T-helper 1 cell treated with Interleukin-12 subunit alpha and Interleukin-12 subunit beta and Interleukin-4 antibody, amounts not matched to agents 30 ng/mL and 1 ng/mL, for 36 hours (primary cell): Measurements from ENCODE around the gene ANP32A. TPM values are rescaled to one million over a fixed set of nuclear protein-coding genes. Genes with fewer than 3 reads are reported as not detected.

Experiments used
- intact Hi-C: fragments of 100-400 bp; cut with micrococcal nuclease; formaldehyde crosslinking; loops from one replicate; pipeline ENCODE4 v1.15.1; 2024
- total RNA-seq: library from RNA; stranded (reverse); gene quantifications from 2 replicates; pipeline ENCODE4 v1.2.3, GENCODE V29; 2022

ANP32A gene
- total RNA-seq, 1 donor from 2014 or later, result 302 TPM

DNA sequence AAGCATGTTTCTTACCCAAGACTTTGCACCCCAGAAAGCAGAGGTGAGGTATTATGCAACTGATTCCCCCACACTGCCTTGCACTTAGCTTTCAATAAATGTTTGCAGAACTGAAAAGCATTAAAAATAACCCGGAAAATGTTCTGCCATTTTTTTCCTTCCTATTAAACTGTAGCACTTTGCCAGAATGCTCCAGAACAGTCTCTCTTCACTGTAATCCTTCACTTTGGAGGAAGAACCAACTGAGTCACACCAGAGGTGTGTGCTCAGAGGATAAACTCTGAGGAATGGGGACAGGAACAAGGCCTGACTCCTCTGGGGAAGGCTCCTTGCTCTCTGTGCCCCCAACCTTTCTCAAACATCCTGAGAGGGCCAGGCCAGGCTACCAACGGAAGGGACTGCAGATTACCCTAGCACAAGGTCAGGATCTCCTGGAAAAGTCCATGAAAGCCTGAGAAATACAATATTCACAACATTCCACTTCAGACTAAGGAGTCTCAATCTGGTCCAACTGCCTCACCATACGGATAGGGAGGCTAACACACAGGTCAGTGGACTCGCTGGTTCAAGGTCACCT is 19.0 kb downstream of the ANP32A start:
- intact Hi-C loops, result no loop called here

DNA sequence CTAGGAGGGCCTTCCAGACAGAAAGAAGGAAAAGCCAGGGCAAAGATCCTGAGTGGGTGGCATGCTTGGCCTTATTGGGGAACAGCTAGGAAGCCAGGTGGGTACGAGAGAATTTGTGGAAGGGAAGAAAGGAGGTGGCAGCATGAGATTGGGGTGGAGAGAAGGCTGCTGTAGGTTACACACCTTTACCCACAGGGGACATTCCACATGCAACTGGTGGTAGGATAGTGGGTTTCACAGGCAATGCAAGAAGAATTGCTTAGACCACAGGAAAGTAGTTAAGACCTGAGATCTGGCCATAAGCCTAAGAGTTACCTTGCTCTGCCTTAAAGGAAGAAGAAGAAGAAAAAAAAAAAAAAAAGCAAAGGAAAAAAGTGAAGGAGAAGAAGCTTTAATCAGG is 19.8 kb downstream of the ANP32A start:
- intact Hi-C loops, result no loop called here

DNA sequence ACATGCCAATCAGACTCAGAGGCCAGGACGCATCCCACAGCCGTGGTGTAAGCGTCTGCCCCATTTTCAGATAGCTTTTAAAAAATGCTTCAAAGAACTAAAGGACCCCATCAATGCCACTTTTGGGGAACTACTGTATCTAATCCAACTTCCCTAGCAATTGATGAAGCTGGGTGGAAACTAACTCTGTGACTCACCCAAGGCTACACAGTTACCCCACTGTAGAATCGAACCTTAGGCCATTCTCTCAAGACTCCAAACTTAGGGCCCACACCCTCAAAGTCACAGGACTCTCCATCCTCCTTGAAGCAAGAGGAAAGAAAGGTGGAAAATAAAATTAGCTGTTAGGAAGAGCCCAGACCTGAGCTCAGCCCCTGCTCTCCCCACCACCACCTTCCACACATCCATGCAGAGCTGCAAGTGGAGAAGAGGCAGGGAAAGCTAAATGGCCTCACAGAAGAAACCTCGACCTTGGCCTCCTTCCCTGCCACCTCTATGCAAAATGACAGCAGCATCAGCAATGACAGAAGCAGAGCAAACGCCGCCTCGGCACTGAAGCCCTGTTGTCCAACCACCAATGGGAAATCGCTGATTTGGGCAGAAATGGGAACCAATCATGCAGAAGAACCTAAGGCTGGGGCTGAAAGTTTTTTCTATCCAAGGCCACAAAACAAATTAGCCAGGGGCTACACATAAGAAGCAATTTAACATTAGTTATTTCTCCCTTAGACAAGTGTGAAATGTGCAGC is 22.2 kb downstream of the ANP32A start:
- intact Hi-C loops, result loop anchor here (5.0 to 10.0 kb wide), 3 partner anchors 366 to 744 kb away; partner anchors contain the start of genes FEM1B, GLCE and PIAS1

DNA sequence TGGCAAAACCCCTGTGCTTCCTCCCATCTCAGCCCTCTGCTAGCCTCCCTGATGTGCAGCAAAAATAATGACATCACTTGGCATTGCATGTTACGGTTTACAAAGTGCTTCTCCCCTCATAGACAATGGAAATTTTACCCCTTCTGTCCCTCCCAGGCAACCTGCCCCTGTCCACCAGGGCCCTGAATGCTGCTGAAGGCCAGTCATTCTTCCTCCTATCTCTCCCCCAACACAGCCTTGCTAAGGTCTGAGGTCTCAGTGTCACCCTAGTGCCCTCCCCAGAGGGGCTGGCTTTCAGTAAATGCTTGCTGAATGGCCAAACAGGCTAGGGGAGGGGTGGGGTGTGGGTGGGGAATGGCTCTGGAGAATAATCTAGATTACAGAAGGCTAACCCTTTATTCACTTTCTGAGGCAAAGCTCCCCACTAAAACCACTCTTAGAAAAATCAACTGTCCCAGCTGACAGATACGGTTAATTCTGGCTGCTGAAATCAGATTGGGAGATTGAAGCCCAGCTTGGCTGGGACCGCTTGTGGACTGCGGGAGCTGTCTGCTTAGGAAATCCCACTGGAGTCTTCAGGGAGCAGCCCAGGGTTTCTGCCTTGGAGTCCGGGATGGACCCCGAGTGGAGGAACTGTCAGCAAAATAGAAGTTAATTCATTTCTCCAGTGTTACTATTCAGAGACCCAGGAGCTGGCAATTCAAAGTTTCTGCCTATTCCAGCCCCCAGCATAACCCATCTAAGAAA is 22.9 kb downstream of the ANP32A start:
- intact Hi-C loops, result loop anchor here (2.0 to 10.0 kb wide), 4 partner anchors 15 to 743 kb away; partner anchors contain the start of genes FEM1B, GLCE and PIAS1

DNA sequence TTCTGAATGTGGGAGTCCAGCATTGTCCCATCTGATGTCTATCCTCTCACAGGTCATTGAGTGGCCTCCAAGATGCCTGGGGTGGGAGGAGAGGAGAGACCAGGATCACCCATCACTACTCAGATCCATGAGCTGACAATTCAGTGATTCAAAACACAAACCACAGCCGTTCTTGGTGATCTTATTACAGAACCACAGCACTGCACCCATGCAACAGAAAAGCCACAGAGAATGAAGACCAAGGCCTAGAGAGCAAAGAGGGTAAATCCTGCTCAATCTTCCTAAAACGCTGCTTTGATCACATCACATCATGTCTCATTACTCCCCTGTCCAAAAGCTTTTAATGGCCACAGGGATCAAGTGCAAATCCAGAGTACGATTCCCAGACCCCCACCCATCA is 23.5 kb downstream of the ANP32A start:
- intact Hi-C loops, result loop anchor here (2.0 to 10.0 kb wide), 4 partner anchors 14 to 742 kb away; partner anchors contain the start of genes FEM1B, GLCE and PIAS1

DNA sequence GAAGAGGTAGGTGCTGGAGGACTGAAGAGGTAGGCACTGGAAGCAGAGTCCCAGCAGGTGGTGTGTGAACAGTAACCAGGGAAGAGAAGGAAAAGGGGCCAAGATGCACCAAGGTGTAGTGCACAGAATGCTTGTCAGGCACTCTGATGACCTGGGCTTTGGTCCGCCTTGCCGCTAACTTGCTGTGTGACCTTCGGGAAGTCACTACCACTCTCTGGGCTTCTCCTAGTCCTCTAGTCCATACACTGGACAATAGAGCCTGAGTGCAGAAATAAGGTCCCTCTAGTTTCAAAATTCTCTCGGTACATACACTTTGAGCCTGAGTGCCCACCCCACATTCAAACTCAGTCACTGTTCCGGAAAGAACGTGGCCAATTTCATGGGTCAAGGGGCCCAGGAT is 24.1 kb downstream of the ANP32A start:
- intact Hi-C loops, result loop anchor here (2.0 to 10.0 kb wide), 4 partner anchors 14 to 742 kb away; partner anchors contain the start of genes FEM1B, GLCE and PIAS1

DNA sequence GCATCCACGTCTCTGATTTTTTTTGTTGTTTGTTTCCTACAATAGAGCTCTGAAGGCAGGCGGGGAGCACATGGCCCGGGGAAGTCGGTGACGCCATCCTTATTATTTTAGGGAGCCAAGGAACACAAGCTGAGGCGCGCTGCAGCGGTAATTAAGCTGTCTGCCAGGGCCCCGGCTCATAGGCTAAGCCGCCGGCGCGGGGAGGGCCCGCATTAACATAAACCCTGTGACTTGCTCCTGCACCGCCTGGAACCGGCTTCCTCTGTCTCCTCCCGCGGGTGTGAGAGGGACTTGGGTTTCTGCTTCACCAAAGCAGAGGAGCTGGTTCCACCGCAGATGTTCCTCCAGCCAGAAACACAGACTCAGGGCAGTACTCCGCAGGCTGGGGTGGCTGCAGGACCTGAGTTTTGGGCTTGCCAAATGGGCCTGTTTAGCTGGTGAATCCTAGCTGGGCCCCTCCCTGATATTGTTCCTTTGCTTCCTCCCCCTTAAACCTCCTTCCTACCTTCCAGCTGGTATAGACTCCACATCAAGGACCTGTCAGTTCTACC is 25.3 kb downstream of the ANP32A start:
- intact Hi-C loops, result loop anchor here (1.0 to 10.0 kb wide), 5 partner anchors 22 to 741 kb away; partner anchors contain the start of genes FEM1B, GLCE and PIAS1

DNA sequence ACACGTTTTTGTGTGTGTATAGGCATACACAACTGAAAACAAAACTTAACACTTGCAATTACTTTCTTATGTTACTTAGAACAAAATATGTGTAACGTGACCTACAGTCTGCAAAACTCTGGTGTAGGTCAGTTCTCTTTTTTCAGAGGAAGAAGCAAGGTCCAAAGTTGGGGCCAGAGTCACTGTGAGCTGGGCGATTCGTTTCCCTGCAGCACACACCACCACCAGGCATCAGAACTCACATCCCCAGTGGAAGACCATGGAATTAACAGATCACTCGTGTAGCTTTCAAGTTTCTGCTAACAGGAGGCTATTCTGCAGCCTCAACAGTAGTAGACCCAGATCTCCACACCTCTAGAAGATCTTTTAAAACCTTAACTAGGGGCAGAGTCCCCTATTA is 25.8 kb downstream of the ANP32A start:
- intact Hi-C loops, result loop anchor here (1.0 to 10.0 kb wide), 5 partner anchors 22 to 740 kb away; partner anchors contain the start of genes FEM1B, GLCE and PIAS1

DNA sequence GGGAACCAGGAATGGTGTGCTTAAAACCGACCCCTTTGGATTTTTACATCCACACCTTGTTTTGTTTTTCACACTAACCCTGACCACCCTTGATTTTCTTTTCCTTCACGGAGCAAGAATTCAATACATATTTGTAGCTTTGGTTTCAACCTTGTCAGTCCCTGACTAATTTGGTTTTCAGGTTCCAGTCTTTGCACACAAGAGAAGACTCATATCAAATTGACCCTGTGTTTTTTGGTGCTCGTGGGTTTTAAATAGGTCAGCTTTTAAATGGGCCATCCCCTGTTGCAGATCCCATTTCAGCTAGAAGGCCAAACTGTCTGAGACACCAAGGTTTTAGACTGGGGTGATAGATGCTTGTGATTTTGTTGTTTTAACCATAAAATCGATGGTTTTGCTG is 26.4 kb downstream of the ANP32A start:
- intact Hi-C loops, result loop anchor here (10.0 kb wide), 2 partner anchors 370 to 740 kb away; partner anchors contain the start of genes GLCE and PIAS1

DNA sequence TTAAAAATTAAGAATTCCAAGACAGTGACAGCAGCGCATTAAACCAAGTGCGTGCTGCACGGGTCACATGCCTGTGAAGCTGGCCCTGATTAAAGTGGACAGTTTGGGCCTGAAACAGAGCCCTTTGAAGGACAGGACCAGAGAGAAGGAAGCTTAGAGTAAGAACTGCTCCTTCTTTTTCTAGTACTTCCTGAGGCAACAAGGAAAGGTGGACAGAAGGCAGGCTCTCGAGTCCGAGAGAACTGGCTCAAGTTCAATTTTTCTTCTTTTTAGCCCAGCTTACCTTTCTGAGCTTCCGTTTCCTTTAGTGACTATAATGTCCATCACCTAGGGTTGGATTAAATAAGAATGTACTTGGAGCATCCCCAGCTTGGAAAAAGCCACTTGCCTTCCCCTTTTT is 26.9 kb downstream of the ANP32A start:
- intact Hi-C loops, result loop anchor here (10.0 kb wide), 2 partner anchors 371 to 739 kb away; partner anchors contain the start of genes GLCE and PIAS1

DNA sequence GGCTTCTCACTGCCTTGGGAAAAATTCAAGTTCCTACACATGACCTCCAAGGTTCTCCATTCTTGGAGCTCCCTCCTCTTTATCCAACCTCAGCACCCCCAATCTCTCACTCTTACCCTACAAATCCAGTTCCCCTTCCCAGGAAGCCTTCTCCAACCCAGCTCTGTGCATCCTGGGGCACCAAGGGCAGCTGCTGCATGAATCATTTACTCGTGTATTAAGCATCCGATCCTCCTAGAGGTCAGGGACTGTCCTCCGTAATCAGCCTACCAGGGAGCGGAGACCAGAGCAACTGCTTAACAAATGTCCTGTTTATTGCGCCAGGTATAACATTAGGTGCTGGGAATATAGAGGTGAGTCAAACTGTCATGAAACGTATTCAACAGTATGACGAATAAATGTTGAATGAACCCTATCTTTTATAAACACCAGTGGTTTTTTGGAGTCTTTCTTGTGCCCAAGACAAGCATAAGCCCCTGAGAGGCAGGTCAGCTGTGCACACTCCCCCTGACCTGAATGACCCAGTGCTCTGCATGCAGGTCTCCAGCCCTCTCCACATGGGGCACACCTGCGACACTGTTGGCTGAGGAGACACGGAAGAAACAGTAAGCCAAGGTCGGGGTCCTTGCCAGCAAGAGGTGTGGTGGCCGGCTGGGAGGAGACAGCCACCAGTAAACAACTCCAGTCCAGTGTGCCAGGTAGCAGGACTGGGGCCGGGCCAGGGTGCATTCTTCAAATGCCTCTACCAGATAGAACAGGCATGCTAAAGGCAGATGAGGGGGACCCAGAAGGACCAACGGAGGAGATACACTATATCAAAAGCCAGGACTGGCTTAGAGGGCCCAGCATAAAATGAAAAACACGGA is 27.6 kb downstream of the ANP32A start:
- intact Hi-C loops, result loop anchor here (10.0 kb wide), 2 partner anchors 372 to 738 kb away; partner anchors contain the start of genes GLCE and PIAS1

DNA sequence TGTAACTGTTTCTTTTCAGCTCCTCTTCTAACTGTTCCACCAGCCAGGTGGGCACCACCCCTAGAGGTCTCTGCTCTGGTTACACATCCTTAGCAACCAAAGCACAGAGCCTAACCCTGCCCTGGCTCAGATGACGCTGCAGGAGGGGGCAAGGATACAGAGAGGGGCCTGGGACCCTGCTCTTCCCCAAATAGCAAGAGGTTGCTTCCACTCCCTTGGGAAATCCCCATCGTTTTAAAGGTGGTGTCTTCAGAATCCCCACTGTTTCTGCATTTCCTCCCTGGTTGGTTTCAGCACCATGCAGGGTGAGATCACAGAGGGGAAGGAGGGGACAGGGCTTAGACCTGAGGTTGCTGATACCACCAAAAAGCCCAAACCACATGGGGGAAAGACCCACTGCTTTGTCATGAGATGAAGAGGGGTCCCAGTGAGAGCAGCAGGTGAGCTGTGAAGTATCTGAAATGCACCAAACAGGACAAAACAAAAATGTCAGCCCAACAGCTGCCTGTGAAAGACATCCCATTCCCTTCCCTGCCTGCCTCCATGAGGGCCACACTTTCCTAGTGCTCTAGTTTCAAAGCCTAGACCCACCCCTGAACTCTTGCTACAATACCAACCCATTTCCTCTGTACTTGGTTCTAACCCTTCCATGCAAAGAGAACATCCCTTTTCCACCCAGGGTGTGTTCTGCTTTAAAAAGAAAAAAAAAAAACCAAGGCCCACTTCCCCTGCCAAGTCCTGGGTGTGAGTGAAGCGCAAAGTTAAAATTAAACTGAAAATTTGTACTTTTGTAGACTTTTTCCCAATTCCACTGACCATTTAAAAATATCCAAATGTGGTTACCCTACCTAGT is 29.0 kb downstream of the ANP32A start:
- intact Hi-C loops, result loop anchor here (1.0 to 10.0 kb wide), 4 partner anchors 8 to 737 kb away; partner anchors contain the start of genes GLCE and PIAS1

DNA sequence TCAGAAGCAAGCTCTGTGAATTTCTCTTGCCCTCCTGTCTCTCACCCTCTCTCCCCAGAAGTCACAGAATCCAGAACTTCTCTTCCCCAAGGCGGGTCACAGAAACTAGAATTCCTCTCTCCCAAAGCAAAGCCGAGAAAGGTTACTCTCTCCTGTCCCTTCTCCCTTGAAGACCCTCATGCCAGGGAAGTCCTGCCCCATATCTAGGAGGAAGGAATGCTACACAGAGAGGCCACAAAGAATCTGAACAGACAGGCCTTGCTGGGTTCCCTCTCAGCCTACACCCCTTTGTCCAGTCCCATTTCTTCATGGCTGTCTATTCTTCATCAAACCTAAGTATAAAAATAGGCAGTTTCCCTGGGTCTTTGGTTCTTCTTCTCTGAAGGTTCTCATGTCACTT is 29.8 kb downstream of the ANP32A start:
- intact Hi-C loops, result loop anchor here (1.0 to 10.0 kb wide), 4 partner anchors 8 to 736 kb away; partner anchors contain the start of genes GLCE and PIAS1

DNA sequence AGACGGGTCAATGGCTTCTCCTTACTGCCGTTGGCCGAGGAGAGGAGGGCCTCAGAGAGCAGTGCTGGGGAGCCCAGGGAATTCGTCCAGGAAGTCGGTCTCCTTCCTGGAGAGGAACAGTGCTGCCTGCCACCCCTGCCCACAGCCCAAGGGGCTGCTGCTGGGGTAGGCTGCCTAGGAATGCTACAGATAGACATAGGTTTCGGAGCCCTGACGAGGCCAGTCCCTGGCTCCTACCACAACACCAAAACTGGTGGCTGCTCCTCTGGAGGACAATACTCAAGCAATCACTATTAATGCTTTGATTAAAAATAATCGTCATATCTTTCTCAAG is 30.5 kb downstream of the ANP32A start:
- intact Hi-C loops, result loop anchor here (10.0 kb wide), 2 partner anchors 375 to 735 kb away; partner anchors contain the start of genes GLCE and PIAS1

DNA sequence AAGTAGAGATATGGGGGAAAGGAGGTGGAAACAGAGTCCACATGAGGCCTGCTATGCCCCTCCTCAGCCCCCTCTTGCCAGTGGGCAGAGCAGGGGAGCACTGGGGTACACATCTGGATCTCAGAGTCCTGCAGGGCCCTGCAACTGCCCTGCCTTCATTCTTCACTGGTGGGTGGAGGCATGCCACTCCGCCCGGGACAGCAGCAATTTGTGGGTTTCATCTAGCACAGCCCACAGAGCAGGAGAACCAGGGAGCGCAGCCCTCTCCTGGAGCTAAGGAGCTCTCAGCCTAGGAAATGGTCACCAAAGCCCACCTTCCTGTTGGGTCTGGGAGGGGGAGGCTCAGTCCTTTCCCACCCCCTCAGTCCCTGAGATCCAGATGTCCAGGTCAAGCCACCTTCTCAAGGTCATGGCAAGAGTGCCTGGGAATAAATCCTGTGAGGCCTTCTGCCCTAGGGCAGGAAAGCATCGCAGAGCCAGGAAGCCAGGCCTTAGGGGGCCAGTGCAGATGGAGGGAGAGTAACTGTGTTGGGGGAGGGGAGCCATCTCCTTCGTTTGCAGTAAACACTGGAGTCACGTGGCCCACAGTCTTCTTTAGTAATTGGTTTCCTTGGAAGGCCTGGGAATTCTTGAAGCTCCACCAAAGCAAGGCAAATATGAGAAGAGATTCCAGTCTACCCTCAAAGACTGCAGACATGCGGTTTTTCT is 31.0 kb downstream of the ANP32A start:
- intact Hi-C loops, result loop anchor here (10.0 kb wide), 2 partner anchors 375 to 735 kb away; partner anchors contain the start of genes GLCE and PIAS1

DNA sequence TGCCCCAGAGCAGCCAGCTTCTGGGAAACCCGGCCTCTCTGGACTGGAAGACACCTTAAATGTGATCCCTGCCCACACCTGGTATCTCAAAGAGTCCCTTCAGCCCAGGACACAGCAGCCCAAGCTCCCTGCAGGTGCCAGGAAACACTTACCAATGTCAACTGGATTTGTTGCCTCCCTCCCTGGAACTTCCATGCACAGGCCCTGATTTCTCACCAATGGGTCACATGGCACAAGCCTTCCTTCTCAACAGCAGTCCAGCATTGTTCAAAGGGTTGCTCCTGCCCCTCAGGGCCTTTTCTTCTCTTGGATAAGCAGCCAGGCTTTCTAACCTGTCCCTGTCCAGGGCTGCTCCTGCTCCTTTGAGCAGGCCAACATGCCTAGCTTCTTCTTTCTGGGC is 31.6 kb downstream of the ANP32A start:
- intact Hi-C loops, result no loop called here

DNA sequence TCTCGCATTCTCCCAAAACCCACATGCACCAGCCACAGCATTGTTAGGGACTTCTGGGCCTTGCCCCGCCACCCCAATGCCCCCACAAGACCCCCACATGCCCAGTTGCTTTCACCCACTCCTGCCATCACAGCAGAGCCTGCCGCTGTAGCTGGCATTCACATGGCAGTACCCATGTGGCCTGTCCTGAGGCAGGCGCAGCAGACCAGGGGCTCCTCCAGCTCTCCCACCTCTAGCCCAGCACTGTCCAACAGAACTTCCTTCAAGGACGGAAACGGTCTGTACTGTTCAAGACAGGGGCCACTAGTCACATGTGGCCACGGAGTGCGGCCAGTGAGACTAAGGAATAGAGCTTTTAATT is 32.5 kb downstream of the ANP32A start:
- intact Hi-C loops, result no loop called here

DNA sequence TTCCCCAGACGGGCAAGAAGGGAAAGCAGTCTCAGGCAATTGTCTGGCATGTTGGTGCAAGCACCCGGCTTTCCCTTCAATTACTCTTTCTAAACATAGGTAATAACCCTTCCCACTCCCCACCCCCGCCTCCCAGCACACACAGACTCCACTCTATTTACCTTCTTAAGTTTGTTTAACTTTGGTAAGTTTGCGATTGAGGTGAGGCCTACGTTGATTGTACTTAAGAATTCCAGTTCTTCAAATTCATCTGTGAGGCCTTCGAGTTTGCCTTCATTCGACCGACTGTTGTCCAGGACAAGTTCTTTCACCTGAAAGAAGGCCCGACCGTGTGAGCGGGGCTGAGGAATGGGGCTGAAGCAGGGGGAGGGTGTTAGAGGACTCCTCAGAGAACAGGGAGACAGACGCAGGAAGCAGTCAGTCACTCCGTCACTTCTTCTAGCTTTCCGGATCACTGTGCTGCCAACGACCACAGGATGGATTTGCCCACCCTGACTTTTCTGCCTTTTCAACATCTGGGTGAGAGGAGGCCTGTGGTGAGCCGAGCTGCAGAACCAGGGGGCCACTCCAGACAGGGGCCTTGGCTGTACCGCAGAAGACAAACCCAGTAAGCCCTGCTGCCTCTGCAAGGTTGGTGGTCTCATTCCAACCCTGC is 33.0 kb downstream of the ANP32A start:
- intact Hi-C loops, result no loop called here
